Measurements from ENCODE around the gene WNT9A. TPM values are rescaled to one million over a fixed set of nuclear protein-coding genes. Genes with fewer than 3 reads are reported as not detected.

Gene WNT9A
- total and polyA plus RNA-seq, 12 donors, result 0.18 to 2.9 (median 1.0) TPM

DNA sequence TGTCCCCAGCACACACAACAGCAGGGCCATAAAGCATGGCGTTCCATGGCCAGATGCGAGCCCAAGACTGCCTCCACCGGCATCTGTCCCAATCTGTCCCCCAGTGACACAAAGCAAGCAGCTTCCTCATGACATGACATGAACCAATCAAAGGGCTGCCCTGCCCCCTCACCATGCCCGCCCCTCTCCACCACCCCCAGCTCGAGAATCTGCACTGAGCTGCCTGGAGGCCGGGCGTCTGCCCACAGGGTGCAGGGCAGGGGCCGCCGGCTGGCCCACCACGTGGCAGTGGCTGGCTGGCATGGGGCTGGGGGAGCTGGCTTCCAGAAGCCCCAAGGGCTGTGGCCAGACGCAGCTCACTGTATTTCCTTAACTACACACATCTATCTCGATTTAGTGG lies 27.8 kb downstream of the WNT9A start:
- no peak for TF ChIP-seq POLR2A (IDR thresholded peaks at IDR 0.05)
- TF ChIP-seq, protein P1, sequence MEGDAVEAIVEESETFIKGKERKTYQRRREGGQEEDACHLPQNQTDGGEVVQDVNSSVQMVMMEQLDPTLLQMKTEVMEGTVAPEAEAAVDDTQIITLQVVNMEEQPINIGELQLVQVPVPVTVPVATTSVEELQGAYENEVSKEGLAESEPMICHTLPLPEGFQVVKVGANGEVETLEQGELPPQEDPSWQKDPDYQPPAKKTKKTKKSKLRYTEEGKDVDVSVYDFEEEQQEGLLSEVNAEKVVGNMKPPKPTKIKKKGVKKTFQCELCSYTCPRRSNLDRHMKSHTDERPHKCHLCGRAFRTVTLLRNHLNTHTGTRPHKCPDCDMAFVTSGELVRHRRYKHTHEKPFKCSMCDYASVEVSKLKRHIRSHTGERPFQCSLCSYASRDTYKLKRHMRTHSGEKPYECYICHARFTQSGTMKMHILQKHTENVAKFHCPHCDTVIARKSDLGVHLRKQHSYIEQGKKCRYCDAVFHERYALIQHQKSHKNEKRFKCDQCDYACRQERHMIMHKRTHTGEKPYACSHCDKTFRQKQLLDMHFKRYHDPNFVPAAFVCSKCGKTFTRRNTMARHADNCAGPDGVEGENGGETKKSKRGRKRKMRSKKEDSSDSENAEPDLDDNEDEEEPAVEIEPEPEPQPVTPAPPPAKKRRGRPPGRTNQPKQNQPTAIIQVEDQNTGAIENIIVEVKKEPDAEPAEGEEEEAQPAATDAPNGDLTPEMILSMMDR (IDR thresholded peaks at IDR 0.05), result no peak
- Histone ChIP-seq H3K4me3 (no peak overlapping the region), H3K4me1 (replicated peaks in 1 of 2) (no peaks in the 10 kb centered on the region), H3K9me3 (replicated peaks in 1 of 3) (no peaks in the 10 kb centered on the region), H3K27ac (no peak overlapping the region), H3K36me3 (replicated peaks in 1 of 2) (no peaks in the 10 kb centered on the region), H3K27me3 (no peaks in the 10 kb centered on the region)
- no peak for DNase-seq
- 49 to 61% (median 54%) methylated on average over 9 to 12 of the region's 12 CpGs for WGBS, 4 donors
- intact Hi-C loops (cut with DNase I), result no loop called here

DNA sequence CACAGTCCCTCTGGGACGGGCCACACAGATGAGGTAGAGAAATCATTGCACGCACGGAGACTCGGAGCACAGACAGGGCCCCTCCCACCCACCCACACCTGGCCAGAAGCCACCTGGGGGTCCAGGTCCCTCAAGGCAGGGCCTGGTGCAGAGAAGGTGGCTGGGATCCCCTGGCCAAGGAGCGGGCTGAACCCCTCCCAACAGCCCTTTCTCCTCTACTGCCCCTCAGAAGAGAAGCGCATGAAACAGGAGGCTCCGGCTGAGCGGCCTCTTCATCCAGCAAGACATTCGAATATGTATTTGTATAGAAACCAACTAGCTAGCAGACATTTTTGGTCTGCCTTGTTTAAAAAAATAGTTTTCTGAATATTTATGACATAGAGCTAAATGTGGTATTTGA lies 29.0 kb downstream of the WNT9A start:
- H3K36me3 ChIP-seq (replicated peaks in 1 of 2), result no peaks in the 10 kb centered on the region
- no peaks in the 10 kb centered on the region for H3K27me3 ChIP-seq
- H3K9me3 ChIP-seq (replicated peaks in 1 of 3), result no peaks in the 10 kb centered on the region
- WGBS, 4 donors, result 90 to 97% (median 92%) methylated on average over 8 to 9 of the region's 9 CpGs
- no peak for DNase-seq
- H3K27ac ChIP-seq, result no peak overlapping the region
- no peaks in the 10 kb centered on the region for H3K4me1 ChIP-seq (replicated peaks in 1 of 2)
- H3K4me3 ChIP-seq, result no peak overlapping the region
- TF ChIP-seq, protein P1 (IDR thresholded peaks at IDR 0.05), result no peak
- no peak for TF ChIP-seq POLR2A (IDR thresholded peaks at IDR 0.05)
- intact Hi-C loops (cut with DNase I), result no loop called here

DNA sequence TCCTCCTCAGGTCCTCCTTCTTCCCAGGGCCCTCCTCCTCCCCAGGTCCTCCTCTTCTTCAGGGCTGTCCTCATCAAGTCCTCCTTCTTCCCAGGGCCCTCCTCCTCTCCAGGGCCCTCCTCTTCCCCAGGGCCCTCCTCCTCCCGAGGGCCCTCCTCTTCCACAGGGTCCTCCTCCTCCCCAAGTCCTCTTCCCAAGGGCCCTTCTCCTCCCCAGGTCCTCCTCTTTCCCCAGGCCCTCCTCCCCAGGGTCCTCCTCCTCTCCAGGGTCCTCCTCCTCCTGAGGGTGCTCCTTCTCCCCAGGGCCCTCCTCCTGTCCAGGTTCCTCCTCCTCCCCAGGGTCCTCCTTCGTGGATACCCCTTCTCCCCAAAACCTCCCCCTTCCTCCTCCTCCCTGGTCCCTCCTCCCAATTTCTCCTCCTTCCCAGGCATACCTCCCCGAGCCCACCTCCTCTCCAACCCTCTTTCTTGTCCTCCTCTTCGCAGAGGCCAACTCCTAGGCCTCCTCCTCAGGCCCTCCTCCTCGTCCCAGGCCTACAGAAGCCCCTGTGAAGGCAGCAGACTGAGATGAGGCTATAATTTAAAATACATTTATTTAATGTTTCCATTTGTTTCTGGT lies 29.5 kb downstream of the WNT9A start:
- Histone ChIP-seq H3K27ac (no peak overlapping the region), H3K4me1 (replicated peaks in 1 of 2) (no peaks in the 10 kb centered on the region), H3K27me3 (no peaks in the 10 kb centered on the region), H3K4me3 (no peak overlapping the region), H3K9me3 (replicated peaks in 1 of 3) (no peaks in the 10 kb centered on the region), H3K36me3 (replicated peaks in 1 of 2) (no peaks in the 10 kb centered on the region)
- WGBS, 4 donors, result 82 to 90% (median 86%) methylated on average over 5 of the region's 5 CpGs
- TF ChIP-seq, protein P1 (IDR thresholded peaks at IDR 0.05), result no peak
- no peak for TF ChIP-seq POLR2A (IDR thresholded peaks at IDR 0.05)
- intact Hi-C loops (cut with DNase I), result no loop called here
- no peak for DNase-seq

DNA sequence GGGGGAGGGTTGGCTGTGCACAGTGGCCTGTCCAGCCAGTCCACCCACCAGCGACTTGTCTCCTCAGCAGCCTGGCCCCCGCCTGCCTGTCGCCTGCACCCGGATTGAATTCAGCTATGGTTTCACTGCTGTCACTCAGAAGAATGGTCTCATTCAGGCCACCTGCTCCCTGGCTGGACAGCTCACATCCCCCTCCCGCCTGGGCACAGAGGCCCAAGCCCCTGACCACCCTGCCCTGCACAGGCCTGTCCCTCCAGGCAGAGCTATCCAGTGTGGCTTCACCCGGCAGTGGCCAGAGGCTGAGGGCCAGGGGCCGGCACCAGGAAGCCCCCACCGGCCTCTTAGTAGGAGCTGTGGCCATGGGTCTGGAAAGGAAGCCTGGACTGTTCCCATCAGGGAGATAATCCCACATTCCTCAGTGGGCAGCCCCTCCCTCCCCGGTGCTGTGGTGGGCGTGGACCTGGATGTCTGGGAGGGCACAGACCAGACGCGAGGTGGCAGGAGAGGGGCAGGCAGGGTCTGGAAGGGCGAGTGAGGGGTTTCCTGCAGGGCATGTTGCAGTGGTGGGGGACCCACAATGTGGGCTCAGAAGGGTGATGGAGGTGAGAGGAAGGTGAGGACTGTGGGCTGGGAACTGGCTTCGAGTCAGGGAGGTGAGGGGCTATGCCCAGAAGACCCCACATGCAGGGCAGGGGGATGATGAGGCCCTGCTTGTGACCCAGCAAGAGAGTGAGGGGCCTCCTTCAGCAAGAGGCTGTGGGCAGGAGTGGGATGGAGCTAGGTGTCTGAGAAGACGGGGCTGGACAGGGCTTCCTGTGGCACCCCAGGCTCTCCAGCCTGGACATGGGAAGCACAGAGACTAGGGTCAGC lies 30.4 kb downstream of the WNT9A start:
- no peaks in the 10 kb centered on the region for H3K9me3 ChIP-seq (replicated peaks in 1 of 3)
- H3K36me3 ChIP-seq (replicated peaks in 1 of 2), result no peaks in the 10 kb centered on the region
- WGBS, 4 donors, result 57 to 72% (median 67%) methylated on average over 7 to 15 of the region's 15 CpGs
- H3K27me3 ChIP-seq, result no peaks in the 10 kb centered on the region
- no peak overlapping the region for H3K4me3 ChIP-seq
- intact Hi-C loops (cut with DNase I), result no loop called here
- no peak overlapping the region for H3K27ac ChIP-seq
- no peak for DNase-seq
- no peaks in the 10 kb centered on the region for H3K4me1 ChIP-seq (replicated peaks in 1 of 2)
- TF ChIP-seq POLR2A (IDR thresholded peaks at IDR 0.05), result no peak
- TF ChIP-seq, protein P1 (IDR thresholded peaks at IDR 0.05), result no peak
